CD14-positive monocyte (primary cell): ENCODE data around the gene B4GALNT3. TPM values are rescaled to one million over a fixed set of nuclear protein-coding genes. Genes with fewer than 3 reads are reported as not detected.

Experiments
- DNase-seq, 3 donors: peaks; one replicate each; pipeline ENCODE4 v3.0.0-alpha.2; 2011 to 2022
- H2AFZ ChIP-seq: 2 replicates; pipeline ENCODE4 v1.6.0; 2012; ENCODE audit warnings: mild to moderate bottlenecking, low read depth, low read length, inconsistent platforms; ENCODE audit not compliant: insufficient read depth, poor library complexity, severe bottlenecking
- H3K27ac ChIP-seq, 2 donors: 1 replicate in 1 of 2; 2 replicates in 1 of 2; pipeline ENCODE4 v1.5.1; 2012 to 2013; ENCODE audit warnings: low read length in 2 of 2, control low read depth in 1 of 2, inconsistent platforms in 1 of 2, low read depth in 1 of 2, mild to moderate bottlenecking in 1 of 2
- H3K27me3 ChIP-seq, 2 donors: one replicate each; pipeline versions ENCODE4 v1.6.0 to v1.6.1; 2011 to 2013; ENCODE audit warnings: low read length in 2 of 2; ENCODE audit not compliant: control insufficient read depth in 2 of 2, insufficient read depth in 2 of 2
- H3K36me3 ChIP-seq, 2 donors: replicated peaks in 1 of 2; 1 replicate in 1 of 2; 2 replicates in 1 of 2; pipeline versions ENCODE4 v1.5.1 to v1.6.1; 2012 to 2013; ENCODE audit warnings: low read length in 2 of 2, control low read depth in 1 of 2, inconsistent platforms in 1 of 2, mild to moderate bottlenecking in 1 of 2; ENCODE audit not compliant: insufficient read depth in 2 of 2, control insufficient read depth in 1 of 2
- H3K4me1 ChIP-seq, 2 donors: 1 replicate in 1 of 2; 2 replicates in 1 of 2; pipeline versions ENCODE4 v1.5.1 to v1.6.1; 2012 to 2013; ENCODE audit warnings: low read length in 2 of 2, control low read depth in 1 of 2, inconsistent platforms in 1 of 2, mild to moderate bottlenecking in 1 of 2, moderate library complexity in 1 of 2; ENCODE audit not compliant: insufficient read depth in 2 of 2, control insufficient read depth in 1 of 2
- H3K4me2 ChIP-seq: replicated peaks from 2 replicates; pipeline ENCODE3; 2012; ENCODE audit warnings: low read length, moderate library complexity, mild to moderate bottlenecking; ENCODE audit not compliant: poor library complexity, severe bottlenecking; ENCODE audit errors: extremely low read depth
- H3K4me3 ChIP-seq, 3 experiments: fragments of 200-600 bp in 1 of 3; sonication (generic) in 1 of 3; replicated peaks in 1 of 3; 1 replicate in 2 of 3; 2 replicates in 1 of 3; pipeline ENCODE4 v1.5.1; 2011 to 2013; ENCODE audit warnings: low read length in 3 of 3, mild to moderate bottlenecking in 3 of 3, control low read depth in 2 of 3, low read depth in 2 of 3, inconsistent platforms in 1 of 3, moderate library complexity in 1 of 3
- H3K79me2 ChIP-seq: 2 replicates; pipeline ENCODE4 v1.6.0; 2012; ENCODE audit warnings: mild to moderate bottlenecking, control low read depth, inconsistent platforms, low read length, moderate library complexity; ENCODE audit not compliant: insufficient read depth
- H3K9ac ChIP-seq: 2 replicates; pipeline ENCODE4 v1.6.0; 2017; ENCODE audit warnings: low read length, mild to moderate bottlenecking; ENCODE audit not compliant: insufficient read depth, poor library complexity, severe bottlenecking
- H3K9me3 ChIP-seq, 2 donors: replicated peaks in 1 of 2; 1 replicate in 1 of 2; 2 replicates in 1 of 2; pipeline versions ENCODE4 v1.5.1 to v1.6.1; 2012 to 2013; ENCODE audit warnings: low read length in 2 of 2, control low read depth in 1 of 2; ENCODE audit not compliant: control insufficient read depth in 1 of 2, insufficient read depth in 1 of 2
- H4K20me1 ChIP-seq: 2 replicates; pipeline ENCODE4 v1.6.0; 2012; ENCODE audit warnings: mild to moderate bottlenecking, low read length, control low read depth, moderate library complexity; ENCODE audit not compliant: insufficient read depth
- H3K27ac Mint-ChIP-seq, 7 donors: one replicate each; pipeline ENCODE4 v1.8.0; 2020; ENCODE audit warnings: mild to moderate bottlenecking in 7 of 7, mixed read lengths in 7 of 7, moderate library complexity in 6 of 7, inconsistent platforms in 2 of 7
- H3K27me3 Mint-ChIP-seq, 3 donors: one replicate each; pipeline ENCODE4 v1.8.0; 2021 to 2022; ENCODE audit warnings: low read depth in 3 of 3, mild to moderate bottlenecking in 3 of 3, mixed read lengths in 3 of 3, moderate library complexity in 3 of 3, inconsistent platforms in 1 of 3
- H3K36me3 Mint-ChIP-seq, 2 donors: one replicate each; pipeline ENCODE4 v1.8.0; 2020; ENCODE audit warnings: mixed read lengths in 2 of 2, inconsistent platforms in 1 of 2, mild to moderate bottlenecking in 1 of 2
- H3K4me1 Mint-ChIP-seq: one replicate; pipeline ENCODE4 v1.8.0; 2020; ENCODE audit warnings: mild to moderate bottlenecking, mixed read lengths
- H3K4me3 Mint-ChIP-seq, 2 donors: one replicate each; pipeline ENCODE4 v1.8.0; 2020; ENCODE audit warnings: mild to moderate bottlenecking in 2 of 2, mixed read lengths in 2 of 2, moderate library complexity in 1 of 2
- H3K9me3 Mint-ChIP-seq, 7 donors: one replicate each; pipeline ENCODE4 v1.8.0; 2020 to 2022; ENCODE audit warnings: mixed read lengths in 7 of 7, mild to moderate bottlenecking in 6 of 7, moderate library complexity in 6 of 7, inconsistent platforms in 2 of 7
- WGBS: methylation state at CpG from one replicate; pipeline ENCODE4 v1.1.5; 2013; ENCODE audit warnings: missing lambda C conversion rate; ENCODE audit not compliant: insufficient coverage; 5-methylcytosine and 5-hydroxymethylcytosine counted together
- intact Hi-C, 2 donors: fragments of 100-400 bp; cut with micrococcal nuclease; formaldehyde crosslinking; loops; one replicate each; pipeline versions ENCODE4 v1.15.0 to v1.15.1; 2023
- polyA plus RNA-seq, 3 donors: library from polyadenylated mRNA; depleted of rRNA in 1 of 3; unstranded in 2 of 3; stranded (reverse) in 1 of 3; fragments of 300-500 nt in 2 of 3; fragments of >200 nt in 1 of 3; fragmentation: Illumina TruSeq in 2 of 3; gene quantifications; 1 replicate in 2 of 3; 2 replicates in 1 of 3; pipeline ENCODE4 v1.2.3, GENCODE V29; 2012 to 2021
- TF ChIP-seq, protein P1 (sequence below): fragments of 200-600 bp; IDR thresholded peaks from one replicate; pipeline ENCODE4 v1.8.0; 2022; ENCODE audit warnings: antibody characterized with exemption, mild to moderate bottlenecking

B4GALNT3 gene
- polyA plus RNA-seq, 3 donors: 0.09 to 0.10 TPM; not detected in 1

DNA sequence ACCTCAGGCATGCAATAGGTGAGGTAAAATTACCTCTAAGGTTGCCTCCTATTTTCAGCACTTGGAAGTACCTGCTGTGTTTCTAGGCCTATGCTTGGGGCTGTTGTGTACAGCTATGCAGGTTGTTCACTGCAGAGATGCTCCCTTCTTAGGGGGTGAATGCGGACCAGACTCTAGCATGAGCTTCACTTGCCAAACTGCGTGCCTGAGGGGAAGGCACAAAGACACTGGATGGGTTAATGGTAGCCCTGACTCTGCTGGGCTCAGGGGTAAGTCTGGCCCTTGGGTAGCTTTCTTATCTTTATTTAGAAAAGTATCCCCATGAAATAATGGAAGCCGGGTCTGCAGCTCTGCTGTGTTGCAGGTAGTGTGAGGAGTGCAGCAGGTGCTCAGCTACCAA is 35.7 kb downstream of the B4GALNT3 start:
- Histone ChIP-seq H3K27ac (no peak overlapping the region), H3K4me1 (no peaks in the 10 kb centered on the region), H3K27me3 (peaks cover 0 to 2% of the 10 kb centered on the region in 2 donors), H3K4me2 (no peak overlapping the region), H3K9ac (no peak overlapping the region), H2AFZ (no peak overlapping the region), H3K36me3 (no peaks in the 10 kb centered on the region), H3K4me3 (no peak overlapping the region), H3K79me2 (no peaks in the 10 kb centered on the region), H4K20me1 (no peaks in the 10 kb centered on the region), H3K9me3 (peaks cover 0 to under 1% of the 10 kb centered on the region in 2 donors)
- Mint-ChIP-seq H3K9me3 (peaks cover 4 to 13% (median 7%) of the 10 kb centered on the region in 7 donors), H3K27me3 (peaks cover 1 to 17% (median 11%) of the 10 kb centered on the region in 3 donors), H3K27ac (no peak overlapping the region), H3K36me3 (no peaks in the 10 kb centered on the region), H3K4me3 (no peak overlapping the region), H3K4me1 (no peaks in the 10 kb centered on the region)
- 100% methylated on average over 2 of the region's 3 CpGs for WGBS
- TF ChIP-seq, protein P1, sequence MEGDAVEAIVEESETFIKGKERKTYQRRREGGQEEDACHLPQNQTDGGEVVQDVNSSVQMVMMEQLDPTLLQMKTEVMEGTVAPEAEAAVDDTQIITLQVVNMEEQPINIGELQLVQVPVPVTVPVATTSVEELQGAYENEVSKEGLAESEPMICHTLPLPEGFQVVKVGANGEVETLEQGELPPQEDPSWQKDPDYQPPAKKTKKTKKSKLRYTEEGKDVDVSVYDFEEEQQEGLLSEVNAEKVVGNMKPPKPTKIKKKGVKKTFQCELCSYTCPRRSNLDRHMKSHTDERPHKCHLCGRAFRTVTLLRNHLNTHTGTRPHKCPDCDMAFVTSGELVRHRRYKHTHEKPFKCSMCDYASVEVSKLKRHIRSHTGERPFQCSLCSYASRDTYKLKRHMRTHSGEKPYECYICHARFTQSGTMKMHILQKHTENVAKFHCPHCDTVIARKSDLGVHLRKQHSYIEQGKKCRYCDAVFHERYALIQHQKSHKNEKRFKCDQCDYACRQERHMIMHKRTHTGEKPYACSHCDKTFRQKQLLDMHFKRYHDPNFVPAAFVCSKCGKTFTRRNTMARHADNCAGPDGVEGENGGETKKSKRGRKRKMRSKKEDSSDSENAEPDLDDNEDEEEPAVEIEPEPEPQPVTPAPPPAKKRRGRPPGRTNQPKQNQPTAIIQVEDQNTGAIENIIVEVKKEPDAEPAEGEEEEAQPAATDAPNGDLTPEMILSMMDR: no peak
- intact Hi-C loops: no loop called here
- DNase-seq: no peak

DNA sequence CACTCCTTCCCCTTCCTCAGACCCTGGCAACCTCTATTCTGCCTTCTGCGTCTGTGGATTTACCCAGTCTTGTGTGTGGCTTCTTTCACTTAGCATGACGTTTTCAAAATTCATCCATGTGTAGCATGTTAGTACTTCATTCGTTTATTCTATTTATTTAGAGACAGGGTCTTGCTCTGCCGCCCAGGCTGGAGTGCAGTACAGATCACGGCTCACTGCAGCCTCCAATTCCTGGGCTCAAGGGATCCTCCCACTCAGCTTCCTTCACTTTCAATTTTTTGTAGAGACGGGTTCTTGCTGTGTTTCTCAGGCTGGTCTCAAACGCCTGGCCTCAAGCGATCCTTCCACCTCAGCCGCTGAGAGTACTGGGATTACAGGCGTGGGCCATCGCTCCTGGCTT is 37.0 kb downstream of the B4GALNT3 start:
- Histone ChIP-seq H4K20me1 (no peaks in the 10 kb centered on the region), H3K4me1 (no peaks in the 10 kb centered on the region), H2AFZ (no peak overlapping the region), H3K4me2 (no peak overlapping the region), H3K9me3 (no peaks in the 10 kb centered on the region), H3K9ac (no peak overlapping the region), H3K27ac (no peak overlapping the region), H3K4me3 (no peak overlapping the region), H3K79me2 (no peaks in the 10 kb centered on the region), H3K36me3 (no peaks in the 10 kb centered on the region), H3K27me3 (no peaks in the 10 kb centered on the region)
- no peak for DNase-seq
- peaks cover 1 to 9% (median 4%) of the 10 kb centered on the region in 7 donors for H3K9me3 Mint-ChIP-seq
- H3K36me3 Mint-ChIP-seq: no peaks in the 10 kb centered on the region
- H3K4me3 Mint-ChIP-seq: no peak overlapping the region
- TF ChIP-seq, protein P1: no peak
- intact Hi-C loops: no loop called here
- no peaks in the 10 kb centered on the region for H3K4me1 Mint-ChIP-seq
- no peak overlapping the region for H3K27ac Mint-ChIP-seq
- H3K27me3 Mint-ChIP-seq: peaks cover 2 to 14% (median 8%) of the 10 kb centered on the region in 3 donors
- WGBS: 98% methylated on average over 5 of the region's 11 CpGs
